Measurements from ENCODE around the gene DOHH. TPM values are rescaled to one million over a fixed set of nuclear protein-coding genes. Genes with fewer than 3 reads are reported as not detected.

Gene DOHH
- total RNA-seq, 3 donors from 2014 or later: 11.6 to 13.4 (median 12.2) TPM

- H3K9me3 ChIP-seq: no peaks in the 10 kb centered on the region
- no peak for DNase-seq (ENCODE audit: low spot score in 2 of 2)
- peak overlapping the region; percentile 92 to 97 for H3K27ac ChIP-seq
- no peak for TF ChIP-seq POLR2AphosphoS5 (IDR thresholded peaks at IDR 0.05)
- TF ChIP-seq CTCF (IDR thresholded peaks at IDR 0.05): no peak
- no peak for TF ChIP-seq POLR2A (IDR thresholded peaks at IDR 0.05)
- peaks cover 5 to 6% of the 10 kb centered on the region in 2 donors for H3K4me1 ChIP-seq
- intact Hi-C loops (cut with DNase I; ENCODE audit: low total_unique reads): no loop called here
- no peaks in the 10 kb centered on the region for H3K36me3 ChIP-seq
- no peaks in the 10 kb centered on the region for H3K27me3 ChIP-seq
- peak overlapping the region; percentile 77 to 98 (median 88) for H3K4me3 ChIP-seq
Observed at GRCh38 chr19:3499738-3500428, 591 bp downstream of the DOHH start.

- Histone ChIP-seq H3K36me3 (no peaks in the 10 kb centered on the region), H3K4me1 (peaks cover 5 to 6% of the 10 kb centered on the region in 2 donors), H3K27ac (no peak overlapping the region), H3K27me3 (no peaks in the 10 kb centered on the region), H3K4me3 (no peak overlapping the region), H3K9me3 (no peaks in the 10 kb centered on the region)
- intact Hi-C loops (cut with DNase I; ENCODE audit: low total_unique reads): no loop called here
- TF ChIP-seq POLR2A (IDR thresholded peaks at IDR 0.05): no peak
- DNase-seq (ENCODE audit: low spot score in 2 of 2): no peak
Observed at GRCh38 chr19:3497757-3498520, 2.5 kb downstream of the DOHH start.

GRCh38 chr19:3496392-3497273 is 3.8 kb downstream of the DOHH start:
- no peak for DNase-seq (ENCODE audit: low spot score in 2 of 2)
- Histone ChIP-seq H3K27me3 (no peaks in the 10 kb centered on the region), H3K4me3 (no peak overlapping the region), H3K9me3 (no peaks in the 10 kb centered on the region), H3K36me3 (no peaks in the 10 kb centered on the region), H3K27ac (no peak overlapping the region), H3K4me1 (peaks cover 5 to 6% of the 10 kb centered on the region in 2 donors)
- TF ChIP-seq CTCF (IDR thresholded peaks at IDR 0.05) (no peak), POLR2AphosphoS5 (IDR thresholded peaks at IDR 0.05) (no peak), POLR2A (IDR thresholded peaks at IDR 0.05) (no peak)
- intact Hi-C loops (cut with DNase I; ENCODE audit: low total_unique reads): no loop called here

- peaks cover 2 to 4% of the 10 kb centered on the region in 2 donors for H3K4me1 ChIP-seq
- no peaks in the 10 kb centered on the region for H3K36me3 ChIP-seq
- H3K4me3 ChIP-seq: no peak overlapping the region
- intact Hi-C loops (cut with DNase I; ENCODE audit: low total_unique reads): no loop called here
- DNase-seq (ENCODE audit: low spot score in 2 of 2): peak in 1 of 2 donors; percentile 66
- H3K27ac ChIP-seq: peak overlapping the region in 1 of 2 donors; percentile 25
- H3K27me3 ChIP-seq: no peaks in the 10 kb centered on the region
- TF ChIP-seq POLR2AphosphoS5 (IDR thresholded peaks at IDR 0.05) (no peak), CTCF (IDR thresholded peaks at IDR 0.05) (no peak), POLR2A (IDR thresholded peaks at IDR 0.05) (no peak)
- H3K9me3 ChIP-seq: no peaks in the 10 kb centered on the region
Observed at GRCh38 chr19:3494559-3494958, 5.9 kb downstream of the DOHH start.

GRCh38 chr19:3494051-3494450 is 6.4 kb downstream of the DOHH start:
- no peaks in the 10 kb centered on the region for H3K27me3 ChIP-seq
- TF ChIP-seq POLR2A (IDR thresholded peaks at IDR 0.05) (no peak), CTCF (IDR thresholded peaks at IDR 0.05) (no peak)
- no peaks in the 10 kb centered on the region for H3K9me3 ChIP-seq
- no peaks in the 10 kb centered on the region for H3K36me3 ChIP-seq
- intact Hi-C loops (cut with DNase I; ENCODE audit: low total_unique reads): no loop called here
- no peak for DNase-seq (ENCODE audit: low spot score in 2 of 2)
- H3K27ac ChIP-seq: peak overlapping the region in 1 of 2 donors; percentile 13
- no peak overlapping the region for H3K4me3 ChIP-seq
- H3K4me1 ChIP-seq: no peaks in the 10 kb centered on the region
